Hematopoietic multipotent progenitor cell treated with erythropoietin and hydrocortisone succinate and interleukin-3 and kit ligand, for 4 days (in vitro differentiated cells): Measurements from ENCODE around the gene ATXN7L1.

Experiments
- DNase-seq: peaks from one replicate; pipeline ENCODE4 v3.0.0-alpha.2; 2015

Gene ATXN7L1, protein sequence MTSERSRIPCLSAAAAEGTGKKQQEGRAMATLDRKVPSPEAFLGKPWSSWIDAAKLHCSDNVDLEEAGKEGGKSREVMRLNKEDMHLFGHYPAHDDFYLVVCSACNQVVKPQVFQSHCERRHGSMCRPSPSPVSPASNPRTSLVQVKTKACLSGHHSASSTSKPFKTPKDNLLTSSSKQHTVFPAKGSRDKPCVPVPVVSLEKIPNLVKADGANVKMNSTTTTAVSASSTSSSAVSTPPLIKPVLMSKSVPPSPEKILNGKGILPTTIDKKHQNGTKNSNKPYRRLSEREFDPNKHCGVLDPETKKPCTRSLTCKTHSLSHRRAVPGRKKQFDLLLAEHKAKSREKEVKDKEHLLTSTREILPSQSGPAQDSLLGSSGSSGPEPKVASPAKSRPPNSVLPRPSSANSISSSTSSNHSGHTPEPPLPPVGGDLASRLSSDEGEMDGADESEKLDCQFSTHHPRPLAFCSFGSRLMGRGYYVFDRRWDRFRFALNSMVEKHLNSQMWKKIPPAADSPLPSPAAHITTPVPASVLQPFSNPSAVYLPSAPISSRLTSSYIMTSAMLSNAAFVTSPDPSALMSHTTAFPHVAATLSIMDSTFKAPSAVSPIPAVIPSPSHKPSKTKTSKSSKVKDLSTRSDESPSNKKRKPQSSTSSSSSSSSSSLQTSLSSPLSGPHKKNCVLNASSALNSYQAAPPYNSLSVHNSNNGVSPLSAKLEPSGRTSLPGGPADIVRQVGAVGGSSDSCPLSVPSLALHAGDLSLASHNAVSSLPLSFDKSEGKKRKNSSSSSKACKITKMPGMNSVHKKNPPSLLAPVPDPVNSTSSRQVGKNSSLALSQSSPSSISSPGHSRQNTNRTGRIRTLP

DNA sequence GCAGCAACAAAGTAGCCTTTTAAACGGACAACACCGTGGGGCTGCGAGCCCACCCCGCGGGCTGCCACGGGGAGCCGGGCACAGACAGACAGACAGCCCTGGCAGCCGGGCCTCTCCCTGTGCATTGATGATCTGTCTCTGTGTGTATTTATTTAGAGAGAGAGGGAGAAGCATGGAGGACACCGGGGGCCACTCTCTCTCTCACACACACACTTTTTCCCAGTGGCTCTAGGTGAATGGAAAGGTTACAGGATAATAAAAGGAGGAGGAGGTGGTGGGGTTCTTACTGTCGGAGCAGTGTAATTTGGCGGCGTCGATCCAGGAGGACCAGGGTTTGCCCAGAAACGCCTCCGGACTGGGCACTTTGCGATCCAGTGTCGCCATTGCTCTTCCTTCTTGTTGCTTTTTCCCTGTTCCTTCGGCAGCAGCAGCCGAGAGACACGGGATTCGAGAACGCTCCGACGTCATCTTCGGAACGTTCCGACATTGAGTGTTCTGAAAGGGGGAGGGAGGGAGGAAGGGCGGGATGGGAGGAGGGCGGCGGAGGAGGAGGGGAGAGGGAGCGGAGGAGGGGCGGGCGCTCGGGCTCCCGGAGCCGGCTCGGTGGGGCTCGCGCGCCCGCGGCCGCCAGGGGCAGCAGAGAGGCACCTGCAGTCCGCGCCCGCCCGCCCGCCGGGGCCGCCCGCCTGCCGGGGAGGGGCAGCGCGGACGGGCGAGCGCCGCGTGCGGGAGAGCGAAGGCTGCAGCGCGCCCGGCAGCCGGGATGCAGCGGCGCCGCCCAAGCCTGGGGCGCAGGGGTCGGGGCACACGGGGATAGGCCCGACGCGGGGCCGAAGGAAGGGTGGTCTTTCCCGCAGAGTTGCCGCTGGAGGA is at the start of gene ATXN7L1:
TSS of gene ATXN7L1 (minus strand) at position 509 of the 873 bp plus-strand sequence. CDS start at position 468, 41 bp downstream.
- peak; percentile 97 for DNase-seq

DNA sequence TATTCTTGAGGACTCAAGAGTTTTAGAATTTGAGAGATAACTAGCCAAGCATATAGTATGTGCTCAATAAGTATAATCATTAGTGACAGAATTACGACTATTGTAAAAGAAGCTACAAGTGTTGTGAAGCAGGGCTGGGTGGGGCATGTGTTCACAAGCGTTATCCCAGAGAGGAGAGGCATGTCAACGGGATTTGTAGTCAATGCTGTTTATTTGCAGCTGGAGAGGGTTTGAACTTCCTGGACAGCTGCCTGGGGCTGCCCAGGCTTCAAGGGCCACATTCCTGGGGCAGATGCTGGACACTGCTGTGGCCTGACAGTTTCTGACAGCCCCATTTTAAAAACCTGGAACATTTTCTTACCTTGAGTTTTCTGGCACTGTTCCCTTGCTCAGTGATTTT is 49.7 kb upstream of the ATXN7L1 start:
- DNase-seq = no peak

GRCh38 chr7:105924945-105925344 is 48.5 kb upstream of the ATXN7L1 start:
- no peak for DNase-seq

- no peak for DNase-seq
These were observed 44.4 kb upstream of the ATXN7L1 start for GRCh38 chr7:105920766-105921165.

DNA sequence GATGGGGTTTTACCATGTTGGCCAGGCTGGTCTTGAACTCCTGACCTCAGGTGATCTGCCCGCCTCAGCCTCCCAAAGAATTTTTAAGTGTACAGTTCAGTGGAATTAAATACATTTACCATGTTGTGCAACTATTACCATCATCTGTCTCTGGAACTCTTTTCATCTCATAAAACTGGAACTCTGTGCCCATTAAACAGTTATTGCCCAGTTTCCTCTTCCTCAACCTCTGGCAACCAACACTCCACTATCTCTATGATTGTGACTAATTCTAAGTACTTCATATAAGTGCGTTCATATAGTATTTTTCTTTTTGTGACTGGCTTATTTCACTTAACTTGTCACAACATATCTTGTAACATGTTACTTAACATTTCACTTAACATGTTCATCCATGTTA is 41.3 kb upstream of the ATXN7L1 start:
- no peak for DNase-seq

DNA sequence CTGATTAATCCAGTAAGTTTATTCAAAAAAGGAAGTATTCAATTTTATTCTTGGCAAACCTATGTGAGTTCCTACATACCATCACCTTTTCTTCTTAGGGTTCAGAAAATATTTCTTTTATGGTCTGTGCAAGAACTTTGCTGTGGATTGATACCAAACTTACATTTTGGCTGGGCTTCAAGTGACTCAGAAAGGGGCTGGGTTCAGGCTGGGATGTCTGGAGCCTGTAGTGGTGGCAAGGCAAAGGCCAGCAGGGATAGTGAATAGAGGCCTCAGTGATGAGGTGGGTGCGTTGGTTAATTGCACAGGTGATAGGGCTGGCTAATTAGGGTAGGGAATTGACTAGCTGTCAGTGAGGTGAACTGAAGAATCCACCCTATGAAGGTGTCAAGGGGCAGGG is 40.2 kb upstream of the ATXN7L1 start:
- DNase-seq = no peak

DNA sequence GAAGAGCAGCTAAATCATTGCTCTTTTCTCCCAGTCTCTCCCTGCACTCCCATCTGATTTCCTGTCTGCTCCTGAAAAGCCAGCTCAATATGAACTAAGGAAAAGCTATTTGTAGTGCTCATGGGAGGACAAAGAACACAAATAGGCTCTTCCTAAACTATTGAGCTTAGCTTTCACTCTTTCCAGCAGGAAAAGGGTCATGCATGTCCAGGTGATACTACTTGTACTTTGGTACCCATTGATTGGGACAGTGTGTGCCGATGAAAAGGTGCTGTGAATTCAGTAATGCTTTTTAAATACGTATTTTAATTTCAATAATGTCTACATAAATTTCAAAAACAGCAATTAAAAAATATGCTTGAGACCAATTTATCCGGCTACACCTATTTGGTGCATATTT is 37.5 kb upstream of the ATXN7L1 start:
- no peak for DNase-seq

DNA sequence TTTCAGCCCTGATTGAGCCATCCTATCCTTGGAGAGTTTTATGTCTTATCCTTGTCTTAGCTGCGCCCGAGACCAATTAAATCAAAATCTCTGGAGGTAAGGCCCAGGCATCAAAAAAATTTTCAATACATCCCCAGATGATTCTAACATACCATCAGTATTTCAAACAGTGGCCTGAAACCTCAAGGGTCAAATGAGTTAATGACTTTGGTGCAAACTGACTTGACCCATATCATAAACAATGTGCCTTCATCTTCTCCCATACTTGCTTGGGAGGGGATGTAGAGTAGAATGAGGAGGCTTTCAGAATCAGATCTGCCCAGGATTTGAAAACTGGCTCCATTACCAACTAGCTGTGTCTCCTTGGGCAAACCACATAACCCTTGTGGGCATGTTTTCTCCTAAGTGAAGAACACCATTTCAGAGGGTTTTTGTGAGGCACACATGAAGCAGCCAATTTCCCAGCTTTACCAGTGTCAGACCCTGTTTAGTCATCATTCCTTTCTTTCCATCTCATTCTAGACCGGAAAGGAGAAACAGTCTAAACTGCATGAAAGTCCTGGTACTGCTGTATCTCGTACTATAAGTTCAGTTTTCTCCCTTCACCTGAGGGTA is 35.7 kb upstream of the ATXN7L1 start:
- DNase-seq = no peak

DNA sequence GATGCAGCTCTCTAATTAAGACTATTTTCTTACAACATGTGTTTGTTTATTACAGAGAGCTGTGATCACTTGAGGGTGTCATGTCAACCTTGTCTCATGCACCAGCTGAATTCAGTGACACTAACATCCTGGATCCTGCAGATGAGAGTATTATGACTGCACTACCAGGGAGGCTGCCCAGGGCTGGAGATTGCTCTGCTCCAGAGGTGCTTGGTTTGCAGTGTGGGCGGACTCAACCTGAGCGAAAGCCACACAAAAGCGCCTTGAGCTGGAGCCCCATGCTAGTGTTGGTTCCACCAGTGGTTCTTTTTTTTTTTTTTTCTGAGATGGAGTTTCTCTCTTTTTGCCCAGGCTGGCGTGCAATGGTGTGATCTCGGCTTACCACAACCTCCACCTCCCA is 33.8 kb upstream of the ATXN7L1 start:
- no peak for DNase-seq

GRCh38 chr7:105909742-105910141 is 33.3 kb upstream of the ATXN7L1 start:
- no peak for DNase-seq

- DNase-seq = no peak
These were observed 30.9 kb upstream of the ATXN7L1 start for GRCh38 chr7:105907129-105907846.

- DNase-seq = no peak
These were observed 30.3 kb upstream of the ATXN7L1 start for GRCh38 chr7:105906695-105907094.

GRCh38 chr7:105905910-105906568 is 29.6 kb upstream of the ATXN7L1 start:
- no peak for DNase-seq

DNA sequence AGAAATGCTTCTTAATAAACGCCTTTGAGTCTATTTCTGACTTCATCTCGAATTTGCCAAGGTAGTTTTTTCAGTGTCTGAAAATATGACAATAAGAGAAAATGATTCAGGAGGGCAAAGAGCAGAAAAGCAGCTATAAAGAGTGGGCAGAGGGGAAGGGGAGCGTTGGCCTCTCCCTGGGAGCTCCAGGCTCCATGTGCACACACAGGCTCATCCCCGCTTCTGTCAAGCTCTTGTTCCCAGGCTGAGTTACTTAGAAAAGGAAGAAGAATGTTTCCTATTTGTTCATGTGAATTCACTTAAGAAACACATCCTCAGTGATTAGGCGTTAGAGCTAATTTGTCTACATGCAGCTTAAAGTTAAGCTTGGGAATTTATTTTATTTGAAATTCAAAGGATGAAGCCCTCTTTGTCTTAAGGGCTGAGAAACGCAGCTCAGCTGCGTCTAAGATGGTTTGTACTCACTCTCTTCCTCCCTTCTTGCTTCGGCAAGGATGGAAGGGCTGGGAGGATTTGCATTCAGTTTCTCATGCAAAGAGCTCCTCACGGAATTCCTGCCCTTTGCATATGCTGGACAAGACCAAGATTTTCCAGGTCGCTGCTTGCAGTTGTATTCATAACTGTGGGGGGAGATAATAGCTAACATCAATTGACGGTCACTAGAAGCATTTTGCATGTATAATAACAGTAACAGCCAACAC is 29.0 kb upstream of the ATXN7L1 start:
- DNase-seq = no peak

DNA sequence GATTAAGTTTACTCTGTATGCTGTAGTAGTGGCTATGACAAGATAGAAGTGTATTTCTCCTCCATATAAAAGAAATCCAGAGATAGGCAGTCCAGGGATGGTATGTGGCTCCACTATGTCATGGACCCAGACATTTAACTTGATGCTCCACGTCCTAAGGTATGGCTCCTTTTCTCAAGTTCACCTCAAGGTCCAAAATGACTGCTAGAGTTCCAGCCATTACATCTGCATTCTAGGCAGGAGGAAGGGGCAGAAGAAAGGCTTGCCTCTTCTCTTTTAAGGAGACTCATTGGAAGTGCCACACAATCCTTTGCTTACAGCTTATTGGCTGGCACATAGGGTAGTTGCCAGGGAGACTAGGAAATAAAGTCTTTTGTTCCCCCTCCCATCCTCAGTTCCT is 27.7 kb upstream of the ATXN7L1 start:
- no peak for DNase-seq

GRCh38 chr7:105902325-105902911 is 26.0 kb upstream of the ATXN7L1 start:
- no peak for DNase-seq

DNA sequence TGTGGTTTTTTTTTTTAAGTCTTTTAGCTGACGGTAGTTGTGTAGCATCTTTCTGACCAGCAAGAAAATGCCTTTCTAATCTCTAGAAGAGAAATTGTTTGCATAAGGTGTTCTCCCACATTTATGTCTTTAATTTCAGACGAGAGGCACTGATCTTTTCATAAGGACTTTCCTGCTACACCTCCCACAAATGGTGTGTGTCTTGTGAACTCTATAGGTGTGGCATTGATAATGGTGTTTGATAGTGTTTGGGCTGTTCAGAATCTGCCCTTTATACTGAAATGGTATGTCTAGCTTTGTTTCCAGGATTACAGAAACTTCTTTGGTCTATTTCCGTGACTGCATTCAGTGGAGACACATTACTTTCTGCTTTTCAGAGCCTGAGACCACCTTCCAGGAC is 21.6 kb upstream of the ATXN7L1 start:
- DNase-seq = no peak

GRCh38 chr7:105896407-105896911 is 20.1 kb upstream of the ATXN7L1 start:
- no peak for DNase-seq

DNA sequence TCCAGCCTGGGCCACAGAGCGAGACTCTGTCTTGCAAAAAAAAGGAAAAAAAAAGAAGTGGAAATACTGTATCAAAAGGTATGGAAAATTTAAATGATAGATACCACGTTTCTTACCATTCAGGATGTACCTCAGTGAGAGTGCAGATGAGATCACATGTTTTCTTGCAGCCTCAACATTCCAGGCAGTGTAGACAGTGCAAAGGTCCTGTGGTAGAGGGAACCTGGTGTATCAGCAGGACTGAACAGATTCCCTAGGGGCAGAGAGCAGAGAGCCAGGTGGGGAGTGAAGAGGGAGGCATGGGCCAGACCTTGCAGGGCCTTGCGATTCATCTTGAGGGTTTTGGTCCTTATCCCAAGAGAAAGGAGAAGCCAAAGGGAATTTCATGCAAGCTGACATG is 17.7 kb upstream of the ATXN7L1 start:
- no peak for DNase-seq

DNA sequence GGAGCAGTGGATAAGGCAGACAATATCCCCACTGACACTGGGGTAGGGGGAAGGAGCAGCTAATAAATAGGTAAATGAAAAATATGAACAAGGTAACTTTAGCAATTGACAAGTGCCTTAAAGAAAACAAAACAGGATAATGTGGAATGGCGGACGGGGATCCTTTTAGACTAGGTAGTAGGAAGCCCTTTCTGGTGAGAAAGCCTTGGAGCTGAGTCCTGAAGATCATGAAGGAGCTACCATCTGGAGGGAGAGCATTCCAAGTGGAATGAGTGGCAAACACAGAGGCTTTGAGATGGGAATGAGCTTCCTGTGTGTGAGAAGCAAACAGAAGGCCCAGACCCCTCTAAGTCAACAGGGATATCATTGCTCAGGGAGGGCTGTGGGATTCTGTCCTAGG is 16.0 kb upstream of the ATXN7L1 start:
- DNase-seq = no peak
